ENCODE measurements around the gene LKAAEAR1.

LKAAEAR1 gene

DNA sequence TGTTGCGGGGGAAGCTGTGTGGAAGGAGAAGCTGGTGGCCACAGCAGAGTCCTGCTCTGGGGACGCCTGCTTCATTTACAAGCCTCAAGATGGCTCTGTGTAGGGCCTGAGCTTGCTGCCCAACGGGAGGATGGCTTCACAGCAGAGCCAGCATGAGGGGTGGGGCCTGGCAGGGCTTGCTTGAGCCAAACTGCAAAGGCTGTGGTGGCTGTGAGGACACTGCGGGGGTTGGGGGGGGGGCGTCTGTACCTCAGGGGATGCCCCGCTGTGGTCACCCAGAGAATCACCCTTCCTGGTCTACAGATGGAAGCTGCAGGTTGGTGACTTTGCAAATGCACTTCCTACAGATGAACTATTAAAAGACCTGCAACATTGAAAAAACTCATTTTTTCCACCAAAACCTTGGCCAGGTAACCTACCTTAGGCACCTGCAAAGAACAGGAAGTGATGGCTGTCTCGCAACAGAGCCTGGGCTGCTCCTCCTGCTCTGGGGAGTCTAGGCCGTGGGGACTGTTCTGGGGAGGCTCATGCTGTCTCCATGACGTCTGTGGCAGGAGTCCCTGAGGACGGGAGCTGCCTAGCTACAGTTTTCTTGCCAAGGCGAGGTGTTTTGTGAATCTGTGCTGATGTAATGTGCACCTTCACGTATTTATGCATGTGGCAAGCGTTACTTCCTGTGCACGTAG is 15.8 kb upstream of the LKAAEAR1 start:
- no peak overlapping the region for H3K4me3 ChIP-seq (ENCODE audit: low read depth, low read length)
- no peak for TF ChIP-seq CTCF (IDR thresholded peaks at IDR 0.05; ENCODE audit: low read depth, low read length, missing control alignments)
- no peak for DNase-seq (ENCODE audit: low read depth)

DNA sequence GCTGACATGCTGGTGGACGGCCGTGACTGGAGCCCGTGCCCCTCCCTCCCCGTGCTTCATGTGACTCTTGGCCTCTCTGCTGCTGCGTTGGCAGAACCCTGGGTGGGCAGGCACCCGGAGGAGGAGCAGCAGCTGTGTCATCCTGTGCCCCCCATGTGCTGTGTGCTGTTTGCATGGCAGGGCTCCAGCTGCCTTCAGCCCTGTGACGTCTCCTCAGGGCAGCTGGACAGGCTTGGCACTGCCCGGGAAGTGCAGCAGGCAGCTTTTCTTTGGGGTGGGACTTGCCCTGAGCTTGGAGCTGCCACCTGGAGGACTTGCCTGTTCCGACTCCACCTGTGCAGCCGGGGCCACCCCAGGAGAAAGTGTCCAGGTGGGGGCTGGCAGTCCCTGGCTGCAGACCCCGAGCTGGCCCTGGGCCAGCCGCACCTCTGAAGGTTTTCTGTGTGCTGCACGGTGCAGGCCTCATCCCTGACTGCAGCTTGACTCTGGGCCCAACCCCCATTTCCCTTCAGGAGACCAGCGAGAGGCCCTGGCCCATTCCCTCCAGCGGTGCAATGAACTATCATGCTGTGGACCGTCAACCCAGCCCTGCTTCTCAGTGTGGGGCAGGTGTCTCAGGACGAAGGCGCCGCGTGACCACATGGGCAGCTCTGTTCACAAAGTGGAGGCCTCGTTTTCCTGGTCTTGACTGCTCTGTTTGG is 15.0 kb upstream of the LKAAEAR1 start:
- H3K4me3 ChIP-seq (ENCODE audit: low read depth, low read length), result no peak overlapping the region
- no peak for DNase-seq (ENCODE audit: low read depth)
- TF ChIP-seq CTCF (IDR thresholded peaks at IDR 0.05; ENCODE audit: low read depth, low read length, missing control alignments), result no peak

- TF ChIP-seq CTCF (IDR thresholded peaks at IDR 0.05; ENCODE audit: low read depth, low read length, missing control alignments), result no peak
- no peak for DNase-seq (ENCODE audit: low read depth)
- H3K4me3 ChIP-seq (ENCODE audit: low read depth, low read length), result no peak overlapping the region
Measured at GRCh38 chr20:64098471-64099013, 14.3 kb upstream of the LKAAEAR1 start.

DNA sequence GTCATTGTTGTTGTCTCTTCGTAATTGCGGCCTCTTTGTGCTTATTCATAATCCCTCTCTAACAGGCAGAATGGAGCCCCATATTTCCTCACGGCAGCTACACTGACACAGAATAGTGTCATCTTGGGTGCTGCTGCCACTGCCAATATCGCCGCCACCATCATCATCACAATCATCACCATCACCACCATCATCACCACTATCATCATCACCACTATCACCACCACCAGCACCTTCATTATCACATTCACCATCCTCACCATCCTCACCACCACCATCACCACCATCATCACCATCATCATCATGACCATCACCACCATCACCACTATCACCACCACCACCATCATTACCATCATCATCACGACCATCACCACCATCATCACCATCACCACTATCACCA is 12.3 kb upstream of the LKAAEAR1 start:
- H3K4me3 ChIP-seq (ENCODE audit: low read depth, low read length), result no peak overlapping the region
- no peak for DNase-seq (ENCODE audit: low read depth)
- TF ChIP-seq CTCF (IDR thresholded peaks at IDR 0.05; ENCODE audit: low read depth, low read length, missing control alignments), result no peak

DNA sequence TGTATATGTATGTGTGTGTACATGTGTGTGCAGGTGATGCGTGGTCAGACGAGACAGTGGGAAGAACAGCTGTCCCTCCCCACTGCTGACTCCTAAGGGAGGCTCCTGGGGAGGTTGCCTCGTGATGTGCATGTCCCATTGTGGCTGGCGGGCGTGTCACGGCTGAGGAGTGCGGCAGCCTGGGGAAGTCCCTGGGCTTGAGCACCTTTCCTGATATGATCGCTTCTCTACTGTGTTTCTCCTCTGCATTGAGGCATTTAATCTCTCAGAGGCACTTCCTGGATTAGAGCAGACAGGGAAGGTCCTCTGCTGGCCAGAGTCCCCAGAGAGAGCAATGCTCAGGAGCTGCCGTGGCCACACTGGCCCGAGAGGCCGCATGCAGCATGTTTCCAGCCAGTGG is 11.7 kb upstream of the LKAAEAR1 start:
- DNase-seq (ENCODE audit: low read depth), result no peak
- H3K4me3 ChIP-seq (ENCODE audit: low read depth, low read length), result no peak overlapping the region
- TF ChIP-seq CTCF (IDR thresholded peaks at IDR 0.05; ENCODE audit: low read depth, low read length, missing control alignments), result no peak

DNA sequence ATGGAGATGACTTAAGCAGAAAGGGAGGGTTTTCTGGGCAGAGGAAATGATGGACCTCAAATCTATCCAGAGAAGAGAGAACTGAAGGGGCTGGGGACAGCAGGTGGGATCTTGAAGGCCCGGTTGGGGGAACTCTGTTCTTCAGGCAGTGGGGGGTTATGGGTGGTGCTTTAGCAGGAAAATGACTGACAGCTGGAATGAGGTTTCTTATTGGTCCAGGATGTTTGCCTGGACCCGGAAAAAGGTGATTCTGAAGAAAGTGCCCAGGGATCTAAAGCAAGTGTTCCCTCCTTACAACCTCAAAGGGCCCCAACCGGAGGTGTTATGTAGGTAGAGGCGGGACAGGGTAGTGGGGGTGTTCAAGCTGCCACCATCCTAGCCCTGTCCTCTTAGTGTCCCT is 11.3 kb upstream of the LKAAEAR1 start:
- TF ChIP-seq CTCF (IDR thresholded peaks at IDR 0.05; ENCODE audit: low read depth, low read length, missing control alignments), result no peak
- no peak overlapping the region for H3K4me3 ChIP-seq (ENCODE audit: low read depth, low read length)
- DNase-seq (ENCODE audit: low read depth), result no peak
